ENCODE data around the gene POMGNT2.

POMGNT2 gene

DNA sequence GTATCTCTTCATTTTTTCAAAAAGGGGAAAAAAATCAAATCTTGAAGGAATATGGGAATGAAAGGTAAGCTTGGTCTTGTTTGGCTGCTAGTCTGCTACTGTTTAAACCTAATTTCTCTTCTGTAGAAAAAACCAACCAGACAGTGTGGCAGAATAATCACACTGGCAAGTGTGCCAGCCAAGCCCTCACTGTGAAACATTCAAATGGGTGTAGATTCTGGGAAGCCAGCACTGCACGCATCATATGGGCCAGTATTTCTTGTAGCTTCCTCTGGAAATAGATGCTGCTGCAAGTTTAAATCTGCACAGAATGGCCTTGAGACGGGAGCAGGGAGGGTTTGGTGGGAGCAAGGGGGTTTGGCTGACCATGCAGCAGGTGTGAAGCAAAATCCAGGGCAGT, 62.1 kb downstream of the POMGNT2 start:
- DNase-seq (ENCODE audit: low spot score): no peak

DNA sequence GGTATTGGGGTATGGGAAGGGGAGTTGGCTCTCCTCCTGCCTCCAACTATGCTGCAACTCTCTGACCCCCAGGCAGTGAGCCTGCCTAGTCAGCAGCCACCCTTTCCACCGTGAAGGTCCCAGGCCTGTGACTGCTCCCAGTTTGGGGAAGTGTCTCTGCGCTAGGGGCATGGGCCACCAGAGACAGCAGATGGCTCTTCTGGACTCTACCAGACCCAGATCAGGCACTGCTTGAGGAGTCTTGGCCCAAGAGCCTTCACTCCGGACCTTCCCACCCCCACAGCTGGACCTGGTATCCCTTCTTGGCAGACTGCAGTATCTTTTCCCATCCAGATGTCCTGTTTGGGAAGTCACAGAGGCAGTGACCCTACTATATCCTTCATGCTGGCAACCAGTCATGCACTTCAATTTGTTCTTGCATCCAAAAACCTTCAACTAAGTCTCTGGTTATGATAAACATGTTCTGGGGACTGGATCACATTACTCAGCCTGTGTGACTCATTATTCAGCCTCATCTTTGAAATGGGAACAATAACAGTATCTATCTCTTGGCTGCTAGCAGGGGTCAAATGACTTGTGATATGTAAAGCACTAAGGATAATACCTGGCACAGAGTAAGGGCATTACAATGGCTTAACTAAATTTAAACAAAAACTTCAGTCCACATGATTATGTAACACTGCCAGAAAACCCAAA, 62.7 kb downstream of the POMGNT2 start:
- no peak for DNase-seq (ENCODE audit: low spot score)

DNA sequence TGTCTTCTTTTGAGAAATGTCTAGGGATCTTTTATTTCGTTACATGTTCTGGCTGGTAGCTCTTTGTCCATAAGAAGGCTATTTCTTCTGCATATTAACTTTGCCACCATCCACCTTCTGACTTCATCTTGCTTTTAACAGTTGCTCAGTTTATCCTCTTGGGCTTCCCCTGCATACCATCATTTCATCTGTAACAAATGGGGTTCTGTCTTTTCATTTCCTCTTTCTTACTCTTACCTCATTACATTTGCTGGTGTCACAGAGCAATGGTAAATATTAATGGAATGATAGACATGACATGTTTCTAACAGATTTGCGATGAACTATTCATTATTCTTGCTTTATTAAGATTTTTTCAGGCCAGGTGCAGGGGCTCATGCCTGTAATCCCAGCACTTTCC, 64.4 kb downstream of the POMGNT2 start:
- DNase-seq (ENCODE audit: low spot score): no peak

GRCh38 chr3:43038010-43038409, 67.9 kb downstream of the POMGNT2 start:
- DNase-seq (ENCODE audit: low spot score): no peak

GRCh38 chr3:43036621-43037423, 69.1 kb downstream of the POMGNT2 start:
- no peak for DNase-seq (ENCODE audit: low spot score)

DNA sequence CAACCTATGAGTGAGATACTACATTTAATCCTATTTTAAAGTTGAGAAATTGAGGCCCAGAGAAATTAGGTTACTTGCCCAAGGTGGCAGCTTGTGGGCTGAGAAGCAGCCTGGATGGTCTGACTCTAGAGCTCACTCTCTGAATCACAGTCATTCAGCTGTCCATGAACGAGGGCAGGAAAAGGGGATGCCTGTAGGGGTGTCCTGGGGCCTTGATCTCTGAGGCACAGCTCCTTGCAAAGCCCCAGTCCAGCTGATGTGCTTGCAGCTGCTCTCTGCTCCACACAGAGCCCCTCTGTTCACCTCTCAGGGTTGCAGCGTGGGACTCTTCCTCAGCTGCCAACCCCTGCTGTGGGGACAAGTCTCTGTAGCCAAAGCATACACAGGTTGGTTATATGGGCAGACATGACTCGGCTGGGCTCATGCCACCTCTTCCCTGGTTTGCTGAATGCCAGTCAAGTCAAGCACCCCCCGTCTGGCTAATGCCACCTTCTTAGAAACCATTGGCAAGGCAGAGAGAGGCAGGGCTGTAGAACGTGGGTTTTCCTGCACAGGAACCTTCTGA, 70.0 kb downstream of the POMGNT2 start:
- DNase-seq (ENCODE audit: low spot score): no peak

DNA sequence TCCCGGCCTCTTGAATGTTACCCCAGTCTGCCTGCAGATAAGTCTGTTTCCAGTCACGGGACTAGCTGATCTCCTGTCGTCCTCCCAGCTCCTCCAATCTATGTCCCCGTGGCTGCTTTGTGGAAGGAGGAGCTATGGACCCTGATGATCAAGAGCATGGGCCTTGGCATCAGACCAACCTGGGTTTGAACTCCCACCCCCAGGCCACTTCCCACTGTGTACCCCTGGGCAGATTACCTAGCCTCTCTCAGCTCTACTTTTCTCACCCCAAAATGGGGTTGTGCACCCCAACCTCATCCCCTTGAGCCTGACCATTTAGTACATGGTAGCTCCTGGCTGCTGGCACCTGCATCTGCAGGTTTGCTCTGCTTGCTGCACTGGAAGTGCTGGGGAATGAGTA, 71.0 kb downstream of the POMGNT2 start:
- no peak for DNase-seq (ENCODE audit: low spot score)

DNA sequence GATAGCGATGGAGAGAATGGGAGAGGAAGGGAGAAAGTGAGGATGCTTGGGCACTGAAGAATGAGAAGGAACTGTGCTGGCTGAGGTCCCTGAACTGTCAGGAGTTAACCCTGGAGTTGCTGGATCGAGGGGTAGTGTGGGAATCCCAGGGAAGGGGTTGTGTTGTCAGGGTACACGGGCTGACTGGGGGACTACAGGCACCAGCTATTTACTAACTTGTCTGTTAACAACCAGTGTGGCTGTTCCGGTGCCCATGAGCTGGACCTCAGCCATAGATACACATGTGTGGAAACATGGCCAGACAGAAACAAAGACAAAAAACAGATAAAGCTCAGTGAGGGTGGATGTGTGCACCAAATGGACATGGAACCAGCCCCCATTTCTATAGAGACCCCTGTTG, 71.7 kb downstream of the POMGNT2 start:
- DNase-seq (ENCODE audit: low spot score): no peak

- DNase-seq (ENCODE audit: low spot score): no peak
These were observed 72.9 kb downstream of the POMGNT2 start for GRCh38 chr3:43032646-43033628.

DNA sequence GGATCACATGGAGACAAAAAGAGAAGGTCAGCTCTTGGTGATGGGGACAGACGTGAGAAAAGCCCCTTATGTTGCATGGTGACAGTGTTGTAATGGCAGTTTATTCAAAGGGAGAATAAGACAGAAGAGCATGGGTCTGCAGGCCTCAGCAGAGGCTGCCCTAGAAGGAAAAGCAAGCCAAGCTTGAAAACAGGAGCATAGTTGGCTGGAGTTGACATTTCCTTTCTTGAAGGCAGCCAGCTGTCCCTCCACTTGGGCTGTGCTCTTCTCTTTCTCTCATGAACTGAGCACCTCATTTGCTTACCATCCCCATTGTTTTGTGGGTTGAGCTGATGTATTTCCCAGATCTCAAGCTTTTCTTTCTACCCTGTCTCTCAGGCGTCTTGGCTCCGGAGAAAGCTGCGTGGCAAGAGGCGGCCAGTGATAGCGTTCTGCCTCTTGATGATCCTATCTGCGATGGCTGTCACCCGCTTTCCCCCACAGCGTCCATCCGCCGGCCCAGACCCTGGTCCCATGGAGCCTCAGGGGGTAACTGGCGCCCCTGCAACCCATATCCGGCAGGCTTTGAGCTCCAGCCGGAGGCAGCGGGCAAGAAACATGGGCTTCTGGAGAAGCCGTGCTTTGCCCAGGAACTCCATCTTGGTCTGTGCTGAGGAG, 73.9 kb downstream of the POMGNT2 start:
- DNase-seq (ENCODE audit: low spot score): no peak

DNA sequence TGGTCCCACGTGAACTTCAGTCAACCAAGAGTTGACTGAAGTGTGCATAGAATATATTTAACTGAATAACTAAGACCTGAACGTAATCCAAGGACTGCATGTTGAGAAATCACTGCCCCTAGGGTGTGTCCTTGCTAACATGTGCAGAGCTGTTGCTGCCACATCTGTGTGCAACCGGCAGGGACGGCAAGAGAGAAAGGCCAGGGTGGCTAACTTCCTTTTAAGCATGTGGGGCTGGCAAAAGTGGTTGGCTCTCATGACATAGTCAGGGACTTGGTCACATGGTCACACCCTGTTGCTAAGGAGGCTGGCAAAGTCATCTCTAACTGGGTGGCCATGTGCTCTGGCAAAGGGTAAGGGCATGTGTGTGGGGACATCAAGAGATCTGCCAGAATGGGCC, 74.4 kb downstream of the POMGNT2 start:
- no peak for DNase-seq (ENCODE audit: low spot score)

GRCh38 chr3:43030162-43030935, 75.5 kb downstream of the POMGNT2 start:
- DNase-seq (ENCODE audit: low spot score): no peak
